GM19238 (cell line): ENCODE results near the gene PACSIN2.
"Not testable (repeated sequence)": the region's sequence is repeated elsewhere in the genome, so short reads cannot be mapped to it uniquely, and the experiment has no call there.

ENCODE experiments used
- DNase-seq: peaks from one replicate; pipeline ENCODE4 v3.0.0; 2011; ENCODE audit warnings: low spot score; ENCODE audit not compliant: insufficient read length

Gene PACSIN2

DNA sequence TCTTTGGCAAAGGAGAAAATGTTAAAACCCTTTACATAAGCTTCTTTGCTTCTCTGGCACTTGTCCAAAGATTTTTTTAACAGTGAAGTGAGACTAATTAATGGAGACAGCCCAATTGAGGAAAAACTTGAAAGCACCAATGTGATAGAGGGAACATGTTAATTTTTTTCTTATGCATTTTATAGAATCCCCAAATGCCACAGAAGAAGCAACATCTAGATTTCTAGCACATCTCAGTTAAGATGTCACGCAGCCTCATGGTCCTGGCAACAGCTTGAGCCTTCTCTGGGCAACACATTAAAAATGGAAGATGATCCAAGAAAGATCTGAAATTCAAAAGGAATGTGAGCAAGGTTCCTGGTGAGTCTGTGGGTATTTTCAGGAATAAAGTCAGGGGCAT is 48.5 kb downstream of the PACSIN2 start:
- no peak for DNase-seq

- DNase-seq, result no peak
These were observed 49.8 kb downstream of the PACSIN2 start for GRCh38 chr22:42964994-42965699.

- no peak for DNase-seq
These were observed 51.7 kb downstream of the PACSIN2 start for GRCh38 chr22:42963231-42963595.

- DNase-seq, result no peak
These were observed 52.4 kb downstream of the PACSIN2 start for GRCh38 chr22:42962295-42963230.

DNA sequence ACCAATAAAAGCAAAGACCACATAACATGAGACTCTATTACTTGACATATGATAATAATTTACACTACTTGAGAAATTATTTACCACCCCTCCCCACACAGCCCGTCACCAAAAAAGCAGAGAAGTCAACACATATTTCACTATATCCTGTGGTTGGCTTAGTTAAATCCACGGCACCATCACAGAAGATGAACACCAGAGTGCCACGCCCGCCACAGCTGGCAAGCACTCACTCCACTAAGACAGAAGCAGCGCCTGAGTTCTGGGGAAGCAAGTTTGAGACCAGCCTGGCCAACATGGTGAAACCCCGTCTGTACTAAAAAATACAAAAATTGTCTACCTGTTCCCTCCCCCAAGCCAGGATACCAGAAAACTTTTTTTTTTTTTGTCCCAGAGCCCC is 53.1 kb downstream of the PACSIN2 start:
- no peak for DNase-seq

DNA sequence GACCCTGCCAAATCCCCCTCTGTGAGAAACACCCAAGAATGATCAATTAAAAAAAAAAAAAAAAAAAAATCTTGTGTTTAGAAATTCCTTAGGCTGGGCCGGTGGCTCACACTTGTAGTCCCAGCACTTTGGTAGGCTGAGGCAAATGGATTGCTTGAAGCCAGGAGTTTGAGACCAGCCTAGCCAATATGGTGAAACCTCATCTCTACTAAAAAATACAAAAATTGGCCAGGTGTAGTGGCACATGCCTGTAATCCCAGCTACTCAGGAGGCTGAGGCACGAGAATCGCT is 53.6 kb downstream of the PACSIN2 start:
- DNase-seq, result not testable (repeated sequence)

GRCh38 chr22:42960531-42961399 is 54.2 kb downstream of the PACSIN2 start:
- no peak for DNase-seq

GRCh38 chr22:42959576-42960509 is 55.1 kb downstream of the PACSIN2 start:
- DNase-seq, result no peak

DNA sequence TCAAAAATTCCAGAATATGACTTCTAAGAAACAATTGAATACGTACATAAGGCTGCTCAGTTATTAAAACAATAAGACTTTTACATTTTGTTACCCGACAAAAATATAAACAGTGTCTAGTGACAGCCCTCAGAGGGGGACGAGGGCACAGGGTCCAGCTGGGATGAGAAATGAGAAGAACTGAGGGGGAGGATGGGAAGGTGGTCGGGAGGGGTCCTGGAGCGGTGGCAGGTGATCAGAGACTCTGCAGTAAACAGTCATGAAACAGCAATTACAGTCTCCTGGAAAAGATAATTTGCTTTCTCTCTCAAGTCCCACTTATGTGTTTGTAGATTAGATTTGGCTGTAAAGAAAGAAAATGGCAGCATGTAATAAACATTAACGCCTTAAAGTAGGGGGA is 56.0 kb downstream of the PACSIN2 start:
- no peak for DNase-seq

DNA sequence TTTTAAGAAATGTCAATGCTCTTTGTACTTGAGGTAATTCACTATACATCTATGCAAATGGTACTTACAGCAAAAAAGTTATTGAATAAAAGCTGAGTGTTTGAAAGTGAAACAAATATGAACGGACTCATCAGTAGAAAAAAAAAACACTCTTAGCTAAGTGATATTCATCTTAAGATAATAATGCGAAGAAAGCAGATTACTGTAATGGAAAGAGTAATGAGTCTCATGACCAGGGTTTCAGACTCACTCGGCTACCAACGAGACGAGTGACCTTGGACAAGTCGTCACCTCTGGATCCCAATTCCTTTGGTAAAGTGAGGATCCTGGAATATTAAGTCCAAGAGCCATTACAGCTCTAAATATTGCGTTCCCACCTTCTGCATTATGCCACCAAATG is 57.0 kb downstream of the PACSIN2 start:
- DNase-seq, result no peak

DNA sequence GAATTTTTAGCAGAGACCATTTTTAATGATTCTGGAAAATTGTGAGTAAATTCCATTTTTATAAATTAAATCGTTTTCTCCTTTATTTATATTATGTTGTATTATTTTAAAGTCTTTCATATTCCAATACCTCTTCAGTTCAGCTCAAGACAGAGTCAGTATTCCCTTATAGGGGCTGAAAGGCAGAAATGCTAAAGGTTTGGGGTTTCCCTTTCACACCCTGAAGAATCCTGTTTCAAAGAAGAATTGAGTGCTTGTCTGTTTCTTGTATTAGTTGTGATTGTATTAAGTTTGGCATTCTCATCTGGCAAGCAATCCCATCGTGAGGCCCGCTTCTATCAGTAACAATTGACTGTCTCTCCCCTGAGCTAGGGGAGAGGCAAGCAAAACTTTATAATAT is 57.4 kb downstream of the PACSIN2 start:
- DNase-seq, result no peak

GRCh38 chr22:42955848-42956247 is 59.1 kb downstream of the PACSIN2 start:
- DNase-seq, result no peak

GRCh38 chr22:42955087-42955635 is 59.8 kb downstream of the PACSIN2 start:
- no peak for DNase-seq

- DNase-seq, result not testable (repeated sequence)
These were observed 61.2 kb downstream of the PACSIN2 start for GRCh38 chr22:42953751-42954150.

- DNase-seq, result no peak
These were observed 63.7 kb downstream of the PACSIN2 start for GRCh38 chr22:42951093-42951710.

GRCh38 chr22:42950281-42950680 is 64.7 kb downstream of the PACSIN2 start:
- DNase-seq, result no peak

DNA sequence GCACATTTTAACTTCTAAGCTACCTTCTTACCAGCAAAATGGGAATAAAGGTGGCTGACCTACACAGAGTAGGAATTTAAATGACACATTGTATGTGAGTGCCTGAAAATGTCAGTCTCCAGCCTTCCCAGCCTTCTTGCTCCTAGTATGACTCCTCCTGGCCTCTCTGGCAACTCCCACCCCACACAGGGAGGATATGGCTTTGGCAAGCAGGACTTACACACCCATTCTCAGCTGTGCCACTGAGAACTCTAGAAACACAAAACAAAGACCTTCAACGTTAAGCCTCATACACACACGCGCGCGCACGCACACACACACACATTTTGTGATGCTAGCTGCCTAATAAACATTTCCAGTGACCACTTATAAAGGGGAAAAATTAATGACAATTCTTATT is 65.8 kb downstream of the PACSIN2 start:
- no peak for DNase-seq

GRCh38 chr22:42948294-42948693 is 66.7 kb downstream of the PACSIN2 start:
- no peak for DNase-seq

GRCh38 chr22:42947211-42947990 is 67.5 kb downstream of the PACSIN2 start:
- DNase-seq, result no peak
